ENCODE measurements around the gene ITPR2. TPM values are rescaled to one million over a fixed set of nuclear protein-coding genes. Genes with fewer than 3 reads are reported as not detected.
"Not testable (repeated sequence)": the region's sequence is repeated elsewhere in the genome, so short reads cannot be mapped to it uniquely, and the experiment has no call there.

ITPR2 gene
- total RNA-seq, 1 experiment from 2014 or later, result 13.6 TPM

DNA sequence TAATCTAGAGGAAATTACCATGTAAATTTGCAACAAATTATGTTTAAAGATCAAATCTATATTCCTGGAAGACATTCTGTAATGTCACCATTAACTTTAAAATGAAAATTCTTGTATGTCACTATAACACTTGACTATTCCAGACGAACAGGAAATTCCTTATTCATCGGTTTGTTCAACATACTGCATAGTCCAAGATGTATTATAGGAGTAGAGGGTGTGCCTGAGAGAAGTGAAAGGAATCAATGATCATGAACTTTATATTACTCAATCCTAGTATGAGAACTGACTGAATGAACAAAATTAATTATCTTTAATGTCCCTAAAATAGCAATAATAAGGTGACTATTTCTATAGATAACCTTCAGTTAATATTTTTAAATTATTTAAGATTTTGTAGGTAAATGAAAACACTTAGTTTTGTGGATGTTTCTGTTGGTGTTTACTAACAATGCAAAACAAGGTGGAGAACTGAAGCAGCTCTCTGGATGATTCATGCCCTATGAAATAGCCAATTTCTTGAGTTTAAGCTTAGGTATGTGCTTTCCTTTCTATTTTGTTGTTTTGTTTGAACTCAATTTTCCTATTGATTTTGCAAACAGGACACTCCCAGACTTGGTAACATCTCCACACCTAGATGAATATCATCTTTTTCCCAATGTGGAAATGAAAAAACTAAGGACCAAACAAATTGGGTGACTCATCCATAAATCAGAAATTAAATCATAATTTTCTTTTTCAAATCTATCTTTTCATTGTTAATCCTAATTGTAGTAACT lies 18.2 kb upstream of the ITPR2 start:
- no peak for DNase-seq (ENCODE audit: low read depth)

DNA sequence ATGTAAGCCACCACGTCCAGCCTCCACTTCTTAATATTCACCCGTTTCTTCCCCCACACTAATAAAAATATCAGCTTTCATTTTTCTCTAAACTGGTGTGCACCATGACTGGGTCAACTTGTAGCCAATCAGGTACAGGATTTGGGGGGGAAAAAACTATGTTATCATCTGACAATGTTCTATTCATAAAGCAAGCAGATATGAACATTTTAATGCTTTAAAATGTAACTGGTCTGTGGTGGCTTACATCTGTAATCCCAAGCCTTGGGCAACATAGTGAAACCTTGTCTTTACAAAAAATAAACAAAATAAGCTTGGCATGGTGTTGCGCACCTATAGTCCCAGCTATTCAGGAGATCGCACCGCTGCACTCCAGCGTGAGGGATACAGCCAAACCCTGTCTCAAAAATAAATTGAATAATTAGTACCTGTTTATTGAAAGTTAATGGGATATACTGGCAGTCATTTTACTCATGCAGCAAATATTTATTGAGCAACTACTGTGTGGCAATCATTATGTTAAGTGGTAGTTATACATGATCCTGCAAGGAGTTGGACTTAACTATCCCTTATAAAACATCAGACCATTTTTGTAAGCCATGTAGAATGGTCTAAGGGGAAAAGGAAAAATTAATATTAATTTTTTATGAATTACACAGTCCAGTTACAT lies 15.3 kb upstream of the ITPR2 start:
- peak; percentile 16 for DNase-seq (ENCODE audit: low read depth)

DNA sequence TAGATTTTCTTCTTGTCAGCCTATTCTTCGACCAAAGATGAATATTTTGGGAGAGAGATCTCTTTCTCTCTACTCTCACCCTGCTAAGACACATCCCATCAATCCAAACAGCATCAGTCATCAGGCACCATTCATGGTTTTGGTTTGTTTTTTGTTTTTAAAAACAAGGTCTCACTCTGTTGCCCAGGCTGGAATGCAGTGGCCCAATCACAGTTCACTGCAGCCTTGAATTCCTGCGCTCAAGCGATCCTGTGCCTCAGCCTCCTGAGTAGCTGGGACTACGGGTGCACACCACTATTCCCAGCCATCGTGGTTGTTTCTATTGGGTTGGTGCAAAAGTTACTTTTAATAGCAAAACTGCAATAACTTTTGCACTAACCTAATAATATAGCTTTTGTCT lies 14.4 kb upstream of the ITPR2 start:
- DNase-seq (ENCODE audit: low read depth), result no peak

DNA sequence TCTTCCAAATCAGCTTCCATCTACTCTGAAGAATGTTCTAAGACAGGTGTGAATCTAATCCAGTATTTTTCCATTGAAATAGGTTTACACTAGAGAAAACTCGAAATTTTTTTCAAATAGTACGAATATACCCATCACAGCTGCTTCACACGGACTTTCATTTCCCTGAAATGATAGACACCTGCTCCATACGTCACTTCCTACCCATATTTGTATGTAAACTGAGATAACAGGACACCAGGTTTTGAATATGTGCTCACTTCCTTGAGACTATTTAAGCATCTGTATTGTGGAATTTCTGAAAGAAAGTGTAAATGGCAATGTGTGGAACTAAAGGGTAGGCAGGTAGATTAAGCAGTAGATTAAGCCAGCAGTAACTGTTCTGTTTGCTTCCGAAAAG lies 13.4 kb upstream of the ITPR2 start:
- DNase-seq (ENCODE audit: low read depth), result no peak

DNA sequence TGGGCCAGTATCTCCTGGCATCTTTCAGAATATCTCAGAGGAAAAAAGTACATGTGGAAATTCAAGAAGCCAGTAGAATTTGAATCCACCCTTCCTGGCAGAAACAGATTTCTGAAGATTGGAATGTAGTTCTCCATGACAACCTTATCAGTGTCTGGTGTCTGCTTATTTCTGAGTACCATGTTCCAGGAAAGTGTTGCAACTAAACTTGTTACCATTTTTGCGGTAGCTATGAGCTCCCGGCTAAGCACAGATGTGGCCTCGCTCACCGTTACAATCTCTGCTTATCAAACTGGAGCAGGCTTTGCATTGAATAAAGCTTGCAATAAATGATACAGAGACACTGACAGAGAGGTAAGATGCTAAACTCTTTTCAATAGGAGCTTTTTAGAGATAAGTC lies 13.0 kb upstream of the ITPR2 start:
- peak; percentile 37 for DNase-seq (ENCODE audit: low read depth)

DNA sequence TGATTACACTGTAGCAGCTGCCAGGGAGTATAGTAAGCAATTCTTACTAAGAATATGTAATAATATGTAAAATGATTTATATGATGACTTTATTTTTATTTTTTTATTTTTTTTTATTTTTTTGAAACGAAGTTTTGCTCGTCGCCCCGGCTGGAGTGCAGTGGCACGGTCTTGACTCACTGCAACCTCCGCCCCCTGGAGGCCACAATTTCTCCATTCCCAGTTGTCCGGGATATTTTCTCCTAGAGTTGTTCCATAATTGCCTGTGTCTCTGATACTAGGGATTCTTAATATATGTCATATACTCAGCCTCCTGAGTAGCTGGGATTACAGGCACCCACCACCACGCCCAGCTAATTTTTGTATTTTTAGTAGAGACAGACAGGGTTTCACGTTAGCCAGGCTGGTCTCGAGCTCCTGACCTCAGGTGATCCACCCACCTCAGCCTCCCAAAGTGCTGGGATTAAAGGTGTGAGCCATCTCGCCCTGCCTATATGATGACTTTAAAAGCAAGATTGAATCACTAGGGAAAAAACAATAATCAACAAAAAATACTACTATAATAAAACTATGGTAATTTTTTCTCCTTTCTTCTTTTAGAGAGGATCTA lies 12.2 kb upstream of the ITPR2 start:
- peak; percentile 50 for DNase-seq (ENCODE audit: low read depth)

DNA sequence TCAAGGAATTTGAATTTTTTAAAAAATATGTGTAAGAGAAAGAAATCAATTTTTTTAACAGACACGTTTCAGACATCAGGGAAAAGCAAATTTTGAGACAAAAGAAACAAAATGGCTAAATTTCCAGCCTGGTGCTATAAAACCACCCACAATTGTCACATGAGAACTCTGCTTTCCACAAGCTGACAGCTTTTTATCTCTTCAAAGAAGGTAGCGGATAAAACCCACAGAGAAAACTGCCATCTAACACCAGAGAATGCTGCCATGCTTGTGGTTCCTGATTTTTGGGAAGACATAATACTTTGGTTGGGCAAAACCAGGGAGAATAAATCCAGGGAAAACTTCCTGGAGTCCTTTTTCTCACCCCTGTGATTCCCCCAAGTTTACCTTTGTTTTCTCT lies 10.3 kb upstream of the ITPR2 start:
- DNase-seq (ENCODE audit: low read depth), result no peak

DNA sequence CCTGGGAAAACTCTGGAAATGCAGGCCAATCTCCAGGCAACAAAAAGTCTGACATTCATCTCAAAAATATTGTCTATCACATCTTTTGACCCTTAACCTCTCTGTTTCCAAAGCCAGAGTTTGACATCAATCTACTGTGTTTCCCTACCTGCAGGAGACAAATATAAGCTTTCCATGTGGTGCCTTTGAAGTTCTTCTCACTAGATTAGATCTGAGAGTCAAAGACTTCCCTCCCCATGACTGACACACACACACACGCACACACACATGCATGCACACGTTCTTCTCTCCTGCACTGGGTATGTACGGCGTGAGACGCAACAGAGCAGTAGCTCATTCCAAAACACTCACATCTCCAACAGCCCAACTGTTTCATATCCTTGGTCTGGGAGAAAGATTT lies 8.1 kb upstream of the ITPR2 start:
- no peak for DNase-seq (ENCODE audit: low read depth)

DNA sequence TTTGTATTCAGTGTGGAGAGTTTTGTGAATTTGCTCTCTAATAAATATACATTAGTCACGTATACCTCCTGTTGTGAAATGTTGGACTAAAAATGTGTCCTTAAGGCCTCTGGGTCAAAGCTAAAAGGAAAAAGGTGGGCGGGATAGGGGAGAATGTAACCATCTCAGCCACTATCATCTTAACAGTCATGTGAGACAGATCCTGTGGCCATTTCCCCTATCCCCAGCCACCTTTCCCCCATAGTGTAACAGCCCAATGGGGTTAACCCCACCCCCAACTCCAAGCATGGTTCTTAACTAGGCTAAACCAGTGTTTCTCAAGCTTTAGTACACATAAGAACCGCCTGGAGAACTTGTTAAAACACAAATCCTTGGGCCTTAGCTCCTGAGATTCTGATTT lies 6.5 kb upstream of the ITPR2 start:
- no peak for DNase-seq (ENCODE audit: low read depth)

DNA sequence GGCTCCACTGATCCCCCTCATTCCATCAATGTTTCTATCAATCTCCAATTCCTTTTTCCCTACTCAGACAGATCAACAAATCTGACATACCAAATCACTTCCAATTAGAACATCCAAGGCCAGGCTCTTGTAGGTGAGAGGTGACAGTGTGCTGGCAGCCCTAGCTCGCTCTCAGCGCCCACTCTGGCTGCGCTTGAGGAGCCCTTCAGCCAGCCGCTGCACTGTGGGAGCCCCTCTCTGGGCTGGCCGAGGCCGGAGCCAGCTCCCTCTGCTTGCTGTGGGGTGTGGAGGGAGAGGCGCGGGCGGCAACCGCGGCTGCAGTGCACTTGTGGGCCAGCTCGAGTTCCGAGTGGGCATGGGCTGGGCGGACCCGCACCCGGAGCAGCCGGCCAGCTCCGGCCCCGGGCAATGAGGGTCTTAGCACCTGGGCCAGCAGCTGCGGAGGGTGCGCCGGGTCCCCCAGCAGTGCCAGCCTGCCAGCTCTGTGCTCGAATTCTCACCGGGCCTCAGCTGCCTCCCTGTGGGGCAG lies 6.0 kb upstream of the ITPR2 start:
- DNase-seq (ENCODE audit: low read depth), result no peak

DNA sequence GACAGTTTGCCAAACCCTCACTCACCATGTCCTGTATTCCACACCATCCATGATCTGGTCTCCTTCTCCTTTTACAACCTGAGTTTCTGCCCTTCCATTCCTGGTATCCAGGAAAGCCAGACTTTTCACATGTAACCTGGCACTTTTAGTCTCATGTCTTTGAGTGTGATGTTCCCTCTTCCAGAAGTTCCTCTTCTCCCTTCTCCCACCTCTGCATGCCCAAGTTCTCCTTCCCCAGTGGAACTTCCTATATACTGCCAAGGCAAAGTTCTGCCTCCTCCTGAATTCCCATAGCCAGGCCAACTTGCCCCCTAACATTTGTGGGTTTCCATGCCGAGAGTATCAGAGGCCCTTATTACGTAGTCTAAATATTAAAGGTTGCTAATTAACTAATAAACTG lies 3.2 kb upstream of the ITPR2 start:
- no peak for DNase-seq (ENCODE audit: low read depth)

DNA sequence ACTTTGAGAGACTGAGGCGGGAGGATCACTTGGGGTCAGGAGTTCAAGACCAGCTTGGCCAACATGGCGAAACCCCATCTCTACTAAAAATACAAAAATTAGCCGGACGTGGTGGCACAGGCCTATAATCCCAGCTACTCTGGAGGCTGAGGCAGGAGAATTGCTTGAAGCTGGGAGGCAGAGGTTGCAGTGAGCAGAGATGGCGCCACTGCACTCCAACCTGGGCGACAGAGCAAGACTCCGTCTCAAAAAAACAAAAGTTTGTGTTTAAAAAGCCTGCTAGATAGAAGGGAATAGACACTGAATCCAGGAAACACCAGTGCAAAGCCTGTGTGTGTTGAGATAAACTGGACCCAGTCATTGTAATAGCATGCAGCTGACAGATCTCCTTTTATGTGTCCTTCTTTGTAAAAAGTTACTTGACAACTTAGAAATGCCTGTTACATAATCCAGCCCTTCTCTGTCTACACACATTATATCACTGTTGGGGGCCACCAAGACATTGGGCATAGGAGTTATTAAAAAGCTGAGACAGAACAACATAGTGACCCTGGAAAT lies 1.6 kb upstream of the ITPR2 start:
- not testable (repeated sequence) for DNase-seq (ENCODE audit: low read depth)

DNA sequence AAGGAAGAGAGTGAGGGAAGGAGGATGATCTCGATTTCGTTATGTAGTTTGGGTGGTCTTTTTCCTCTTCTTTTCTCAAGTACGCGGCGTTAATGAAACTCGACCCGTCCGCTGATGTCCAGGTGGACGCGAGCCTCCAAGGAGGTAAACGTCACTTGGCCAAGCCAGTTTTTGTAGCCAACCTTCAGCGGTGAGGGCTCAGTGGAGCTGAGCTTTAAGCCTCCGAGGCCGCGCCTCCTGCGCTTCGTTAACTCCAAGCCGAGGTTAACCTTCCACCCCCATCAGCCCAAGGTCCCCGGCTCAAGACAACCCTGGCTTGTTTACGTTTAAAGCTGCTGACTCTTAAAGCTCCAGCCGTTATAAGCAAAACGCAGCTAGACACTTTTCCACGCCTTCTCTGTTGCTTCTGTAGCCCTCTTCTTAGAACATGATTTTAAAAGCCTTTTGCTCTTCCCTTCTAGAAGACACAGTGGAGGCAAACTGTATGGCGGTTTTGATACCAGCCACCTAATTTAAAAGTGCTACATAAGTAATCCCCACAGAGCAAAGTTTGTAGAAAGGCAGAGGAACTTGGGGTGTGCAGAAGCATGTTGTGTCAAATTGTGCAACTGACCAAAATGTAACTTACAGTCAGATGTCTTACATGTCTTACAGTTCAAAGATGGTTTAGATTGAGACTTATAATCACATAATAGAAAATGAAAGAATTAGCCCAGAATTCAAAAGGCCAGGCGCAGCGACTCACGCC lies 923 bp upstream of the ITPR2 start:
- DNase-seq (ENCODE audit: low read depth), result no peak

DNA sequence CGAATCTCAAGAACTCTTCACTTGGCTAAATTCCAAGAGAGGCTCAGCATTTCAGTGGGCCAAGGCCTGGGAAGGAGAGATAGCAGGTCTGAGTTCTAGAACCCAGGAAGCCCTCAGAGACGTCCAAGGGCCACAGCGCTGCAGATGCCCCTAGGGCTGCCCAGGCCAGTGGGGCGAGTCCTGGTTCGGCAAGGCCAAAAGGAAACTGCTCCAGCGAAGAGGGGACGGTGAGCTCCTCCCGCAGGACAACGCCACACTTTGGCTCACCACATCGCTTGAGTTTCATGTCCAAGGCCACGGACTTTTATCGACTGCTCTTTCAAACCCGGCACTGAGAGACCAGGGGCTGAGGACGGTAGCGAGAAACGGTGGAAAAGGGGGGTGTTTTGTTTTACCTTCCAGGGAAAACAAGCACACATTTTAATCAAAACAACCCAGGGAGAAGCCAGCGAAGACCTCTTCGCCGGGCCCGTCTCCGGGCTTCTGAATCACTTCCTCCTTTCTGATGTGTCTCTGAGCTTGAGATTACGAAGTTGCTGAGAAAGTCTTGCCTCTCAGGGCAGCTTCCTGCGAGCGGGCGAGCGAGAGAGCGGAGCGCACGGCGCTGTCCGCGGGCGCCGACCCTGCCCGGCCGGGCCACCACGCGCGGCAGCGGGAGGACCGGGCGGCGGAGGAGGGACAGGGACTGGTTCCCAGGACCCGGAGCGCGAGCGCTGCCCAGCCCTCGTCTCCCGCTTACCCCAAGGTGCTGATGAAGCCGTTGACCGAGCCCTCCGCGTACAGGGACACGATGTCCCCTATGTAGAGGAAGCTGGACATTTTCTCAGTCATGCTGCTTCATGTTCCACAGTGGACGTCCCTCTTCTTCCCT lies 808 bp downstream of the ITPR2 start:
- DNase-seq (ENCODE audit: low read depth), result peak; percentile 83

DNA sequence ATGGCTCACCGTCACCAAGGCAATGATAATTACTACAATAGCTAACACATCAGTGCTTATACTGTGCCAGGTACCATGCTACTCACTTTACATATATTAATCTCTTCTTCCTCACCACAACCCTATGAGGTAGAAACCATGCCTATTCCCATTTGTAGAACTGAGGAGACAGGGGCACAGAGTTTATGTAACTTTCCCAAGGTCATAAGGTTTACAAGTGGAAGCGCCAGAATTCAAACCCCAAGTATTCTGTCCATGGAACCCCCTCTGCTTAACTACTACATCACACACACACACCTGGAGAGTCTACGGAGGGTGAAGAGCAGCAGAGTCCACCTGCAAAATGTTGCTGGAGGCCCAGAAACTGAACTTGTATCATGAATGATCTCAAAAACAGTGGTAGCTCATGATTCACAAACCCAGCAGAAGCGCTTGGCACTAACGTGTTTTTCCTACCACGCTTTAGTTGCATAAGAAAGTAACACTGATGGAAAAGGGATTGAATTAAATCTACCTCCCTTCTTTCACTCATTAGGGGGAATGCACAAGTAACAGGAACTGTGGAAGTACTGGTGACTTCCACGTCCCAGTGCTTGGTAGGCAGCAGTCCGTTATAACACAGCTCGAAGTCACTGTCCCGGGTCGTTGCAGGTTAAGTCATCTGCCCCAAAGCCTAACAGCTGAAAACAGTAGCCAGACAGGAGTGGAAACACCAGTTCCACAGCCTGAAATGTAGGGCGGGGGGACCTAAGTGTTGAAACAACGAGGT lies 2.0 kb downstream of the ITPR2 start:
- DNase-seq (ENCODE audit: low read depth), result peak; percentile 28

DNA sequence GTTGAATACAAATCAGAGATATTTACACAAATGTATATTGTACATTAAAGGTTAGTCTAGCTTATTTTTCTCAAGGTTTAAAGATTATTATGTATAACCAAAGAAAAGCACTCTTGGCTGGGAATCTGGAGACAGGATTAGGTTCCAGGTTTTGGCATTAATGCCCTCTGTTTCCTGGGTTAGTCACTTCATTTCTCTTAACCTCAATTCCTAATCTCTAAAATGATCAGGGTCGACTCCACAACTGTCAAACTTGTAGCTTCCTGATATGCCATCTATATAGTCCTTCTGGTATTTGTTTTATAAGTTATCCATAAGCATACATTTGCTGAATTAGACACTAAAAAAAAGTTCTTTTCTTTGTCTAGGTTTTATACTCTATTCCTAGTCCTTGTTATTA lies 2.6 kb downstream of the ITPR2 start:
- peak; percentile 46 for DNase-seq (ENCODE audit: low read depth)

DNA sequence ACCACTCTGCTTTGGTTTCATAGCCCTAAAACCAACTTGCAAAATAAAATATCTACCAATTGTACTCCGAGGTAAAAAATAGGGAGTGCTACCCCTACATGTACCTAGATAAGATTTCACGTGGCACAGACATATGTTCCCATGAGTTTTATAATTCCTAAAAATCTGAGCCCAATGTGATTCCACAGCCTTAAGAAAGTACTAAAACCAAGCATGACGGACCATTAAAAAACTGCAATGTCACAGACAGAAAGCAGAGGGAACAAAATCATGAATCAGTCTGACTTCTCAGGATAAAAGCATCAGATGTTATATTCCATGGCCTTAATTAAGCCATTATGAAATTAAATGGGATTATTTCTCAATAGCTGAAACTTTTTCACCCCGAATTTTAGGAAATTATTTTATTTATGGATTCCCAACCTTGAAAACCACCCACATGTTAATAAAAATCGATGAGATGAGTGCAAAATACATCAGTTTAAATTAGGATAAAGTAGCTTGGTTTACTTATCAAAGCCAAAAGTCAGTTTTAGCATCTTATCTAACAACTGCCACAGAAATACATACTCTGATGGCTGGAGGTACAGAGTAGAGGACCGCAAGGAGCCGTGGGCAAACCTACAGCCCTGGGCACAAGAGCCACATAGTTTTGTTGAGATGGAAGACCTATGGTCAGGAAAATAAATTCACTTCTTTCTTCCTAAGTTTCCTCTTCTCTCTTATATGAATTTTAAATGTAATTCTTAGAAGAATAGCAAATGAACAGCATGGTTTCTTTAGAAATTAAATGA lies 4.5 kb downstream of the ITPR2 start:
- no peak for DNase-seq (ENCODE audit: low read depth)

DNA sequence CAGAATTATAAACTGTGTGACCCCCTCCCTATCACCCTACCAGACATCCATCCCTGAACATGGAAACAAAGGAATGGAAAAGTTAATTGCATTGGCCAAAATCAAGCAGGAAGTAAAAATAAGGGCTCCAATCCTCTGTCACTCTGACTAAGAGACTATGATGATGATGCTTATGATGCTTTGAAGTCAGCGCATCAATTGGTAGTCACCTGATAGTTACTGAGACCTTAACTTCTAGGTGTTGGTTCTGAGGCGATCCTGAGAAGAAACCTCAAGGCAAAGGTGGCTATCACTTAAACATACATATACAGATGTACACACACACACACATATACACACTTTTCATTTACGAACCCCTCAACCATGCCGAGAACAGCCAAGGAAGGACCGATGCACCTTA lies 6.6 kb downstream of the ITPR2 start:
- no peak for DNase-seq (ENCODE audit: low read depth)

DNA sequence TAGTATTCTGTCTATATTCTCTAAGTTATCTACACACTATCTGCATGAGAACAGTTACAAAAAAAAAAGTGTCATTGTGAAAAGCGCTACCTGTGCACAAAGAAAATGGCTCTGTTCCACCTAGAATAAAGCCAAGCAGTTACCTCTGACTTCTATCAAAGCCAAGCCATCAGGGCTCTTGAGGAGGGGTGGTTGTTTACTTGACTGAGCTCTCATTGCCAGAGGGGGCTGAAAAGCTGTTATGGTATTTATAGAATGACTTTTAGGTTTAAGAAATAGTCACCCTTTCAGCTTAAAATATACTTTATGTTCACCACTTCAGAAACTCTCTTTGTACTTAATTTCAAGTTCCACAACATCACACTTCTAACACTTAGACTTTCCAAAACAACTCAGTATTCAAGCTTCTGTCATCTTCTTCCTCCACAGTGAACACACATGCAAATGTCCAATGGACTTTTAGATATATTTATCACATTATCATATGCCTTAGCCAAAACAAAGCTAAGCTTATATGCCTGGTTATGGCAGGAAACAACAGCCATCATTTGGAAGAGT lies 7.5 kb downstream of the ITPR2 start:
- no peak for DNase-seq (ENCODE audit: low read depth)

All from M059J (cell line).